Keratinocyte (primary cell): ENCODE measurements around the gene CHAF1A.

Experiments
- EZH2 ChIP-seq: IDR thresholded peaks from one replicate; pipeline ENCODE4 v1.6.1; 2012; ENCODE audit warnings: inconsistent platforms, mild to moderate bottlenecking, low read length, moderate library complexity
- TF ChIP-seq, protein P1 (sequence below), 3 experiments: IDR thresholded peaks in 1 of 3; conservative IDR thresholded peaks in 1 of 3; optimal IDR thresholded peaks in 1 of 3; 2 replicates in 2 of 3; 3 replicates in 1 of 3; pipeline versions ENCODE3 to v1.5.1; 2011; ENCODE audit warnings: low read length in 3 of 3, mild to moderate bottlenecking in 3 of 3, moderate library complexity in 2 of 3, control low read depth in 1 of 3, inconsistent platforms in 1 of 3; ENCODE audit not compliant: insufficient read depth in 2 of 3; ENCODE audit errors: extremely low read depth in 1 of 3

- TF ChIP-seq, protein P1, sequence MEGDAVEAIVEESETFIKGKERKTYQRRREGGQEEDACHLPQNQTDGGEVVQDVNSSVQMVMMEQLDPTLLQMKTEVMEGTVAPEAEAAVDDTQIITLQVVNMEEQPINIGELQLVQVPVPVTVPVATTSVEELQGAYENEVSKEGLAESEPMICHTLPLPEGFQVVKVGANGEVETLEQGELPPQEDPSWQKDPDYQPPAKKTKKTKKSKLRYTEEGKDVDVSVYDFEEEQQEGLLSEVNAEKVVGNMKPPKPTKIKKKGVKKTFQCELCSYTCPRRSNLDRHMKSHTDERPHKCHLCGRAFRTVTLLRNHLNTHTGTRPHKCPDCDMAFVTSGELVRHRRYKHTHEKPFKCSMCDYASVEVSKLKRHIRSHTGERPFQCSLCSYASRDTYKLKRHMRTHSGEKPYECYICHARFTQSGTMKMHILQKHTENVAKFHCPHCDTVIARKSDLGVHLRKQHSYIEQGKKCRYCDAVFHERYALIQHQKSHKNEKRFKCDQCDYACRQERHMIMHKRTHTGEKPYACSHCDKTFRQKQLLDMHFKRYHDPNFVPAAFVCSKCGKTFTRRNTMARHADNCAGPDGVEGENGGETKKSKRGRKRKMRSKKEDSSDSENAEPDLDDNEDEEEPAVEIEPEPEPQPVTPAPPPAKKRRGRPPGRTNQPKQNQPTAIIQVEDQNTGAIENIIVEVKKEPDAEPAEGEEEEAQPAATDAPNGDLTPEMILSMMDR (optimal IDR thresholded peaks at IDR 0.05 in 1 of 3, IDR thresholded peaks at IDR 0.05 in 1 of 3, conservative IDR thresholded peaks at IDR 0.05 in 1 of 3; ENCODE audit: extremely low read depth in 1 of 3, insufficient read depth in 2 of 3, low read length in 3 of 3), result no peak
- TF ChIP-seq EZH2, result no peak
Observed at GRCh38 chr19:4432918-4433506, 30.6 kb downstream of the CHAF1A start.
